HG03159 (cell line): ENCODE measurements around the gene KNCN.

Source experiments
- ATAC-seq: cut with Tn5 transposase; IDR thresholded peaks from one replicate; pipeline ENCODE4 v1.9.1; 2021; ENCODE audit warnings: mild to moderate bottlenecking, moderate library complexity; ENCODE audit not compliant: unreplicated experiment

Gene KNCN

DNA sequence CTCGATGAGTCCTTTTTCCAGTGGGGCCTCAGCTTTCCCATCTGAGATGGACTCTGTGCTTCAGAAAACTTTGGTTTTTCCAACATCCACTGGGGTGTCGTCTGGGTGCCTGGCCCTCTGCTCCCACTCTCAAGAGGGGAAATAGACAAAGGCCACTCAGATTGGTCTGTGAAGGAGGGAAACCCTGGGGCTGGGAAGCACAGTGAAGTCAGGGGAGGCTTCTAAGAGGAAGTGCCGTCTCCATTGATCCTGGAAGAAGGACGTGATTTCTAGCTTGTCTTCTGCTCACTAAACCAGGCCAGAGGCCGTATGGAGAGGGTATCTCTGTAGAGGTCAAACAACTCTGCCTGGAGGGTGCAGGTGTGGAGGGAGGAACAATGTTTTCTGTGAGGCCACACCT lies 5.2 kb downstream of the KNCN start:
- ATAC-seq = no peak

DNA sequence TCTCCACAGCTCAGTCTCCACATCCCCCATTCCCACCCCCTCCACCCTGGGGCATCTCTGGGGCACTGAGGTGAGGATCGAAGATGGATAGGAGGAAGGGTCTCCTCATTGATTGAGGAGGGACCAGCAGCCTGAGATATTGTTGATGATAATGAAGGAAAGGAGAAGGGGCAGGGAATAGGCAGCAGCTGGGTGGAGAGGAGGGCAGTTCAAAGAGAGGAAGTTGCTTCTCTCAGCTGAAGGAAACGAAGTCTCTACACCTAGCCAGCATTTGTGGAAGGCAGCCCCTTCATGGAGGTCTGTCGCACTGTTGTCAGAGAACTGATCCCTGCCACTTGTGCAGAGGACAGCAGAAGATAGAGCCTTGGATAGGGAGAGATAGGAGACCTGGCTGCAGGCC lies 5.7 kb downstream of the KNCN start:
- no peak for ATAC-seq

- no peak for ATAC-seq
These were observed 6.7 kb downstream of the KNCN start for GRCh38 chr1:46544561-46545240.

GRCh38 chr1:46543761-46544560 lies 7.5 kb downstream of the KNCN start:
- ATAC-seq = no peak

GRCh38 chr1:46543382-46543760 lies 8.1 kb downstream of the KNCN start:
- no peak for ATAC-seq

- ATAC-seq = no peak
These were observed 11.5 kb downstream of the KNCN start for GRCh38 chr1:46539972-46540371.

DNA sequence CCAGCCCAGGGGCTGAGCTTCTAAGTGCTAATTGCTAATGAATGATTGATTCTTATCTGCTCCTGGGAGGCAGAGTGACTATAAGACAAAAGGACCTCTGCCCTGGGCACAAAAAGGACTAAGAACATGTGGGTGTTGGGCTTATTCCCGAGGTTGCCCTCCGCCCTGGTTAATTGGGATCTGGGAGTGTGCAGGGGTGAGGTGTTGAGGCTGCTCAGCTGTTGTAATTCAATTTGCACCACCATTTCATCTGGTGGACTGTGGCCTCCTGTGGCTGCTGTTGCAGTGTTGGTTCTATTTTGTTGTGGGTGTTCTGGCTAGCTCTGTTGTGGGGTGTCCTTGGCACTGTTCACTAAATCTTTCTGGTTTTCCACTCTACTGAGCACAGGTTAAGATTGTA lies 13.3 kb downstream of the KNCN start:
- no peak for ATAC-seq

- no peak for ATAC-seq
These were observed 13.8 kb downstream of the KNCN start for GRCh38 chr1:46537651-46538050.

DNA sequence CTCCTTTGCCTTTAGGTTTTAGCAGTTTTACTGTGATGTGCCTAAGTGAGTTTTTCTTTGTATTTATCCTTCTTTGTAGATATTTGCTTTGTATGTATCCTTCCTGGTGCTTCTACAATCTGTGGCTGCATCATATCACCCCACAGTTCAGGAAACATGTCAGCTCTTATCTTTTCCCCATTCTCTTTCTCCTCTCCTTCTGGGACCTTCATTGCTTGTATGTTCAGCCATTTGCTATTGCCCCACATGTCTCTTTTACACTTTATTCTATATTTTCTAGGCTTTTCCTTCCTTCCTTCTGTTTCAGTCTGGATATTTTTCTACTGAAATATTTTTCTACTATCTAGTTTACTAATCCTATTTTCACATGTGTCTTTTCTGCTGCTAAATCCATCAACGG lies 14.9 kb downstream of the KNCN start:
- no peak for ATAC-seq

DNA sequence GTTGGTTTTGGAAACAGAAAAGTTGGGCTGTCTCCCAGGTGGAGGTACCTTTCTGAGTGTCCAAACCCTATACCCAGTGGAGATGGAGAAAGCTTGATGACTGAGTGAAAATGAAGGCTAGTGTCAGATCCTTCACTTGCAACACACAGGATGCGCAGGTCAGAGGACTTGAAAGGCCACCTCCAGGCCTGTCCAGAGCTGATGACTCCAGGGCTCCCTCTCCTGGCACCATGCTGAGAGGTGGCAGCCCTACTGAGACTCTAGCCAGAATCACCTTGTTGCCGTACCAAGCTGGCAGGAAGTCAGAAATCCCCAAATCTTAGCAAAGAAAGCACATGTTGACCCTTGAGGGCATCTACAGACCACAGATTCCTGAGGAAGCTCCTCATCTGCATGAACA lies 16.4 kb downstream of the KNCN start:
- ATAC-seq = no peak

DNA sequence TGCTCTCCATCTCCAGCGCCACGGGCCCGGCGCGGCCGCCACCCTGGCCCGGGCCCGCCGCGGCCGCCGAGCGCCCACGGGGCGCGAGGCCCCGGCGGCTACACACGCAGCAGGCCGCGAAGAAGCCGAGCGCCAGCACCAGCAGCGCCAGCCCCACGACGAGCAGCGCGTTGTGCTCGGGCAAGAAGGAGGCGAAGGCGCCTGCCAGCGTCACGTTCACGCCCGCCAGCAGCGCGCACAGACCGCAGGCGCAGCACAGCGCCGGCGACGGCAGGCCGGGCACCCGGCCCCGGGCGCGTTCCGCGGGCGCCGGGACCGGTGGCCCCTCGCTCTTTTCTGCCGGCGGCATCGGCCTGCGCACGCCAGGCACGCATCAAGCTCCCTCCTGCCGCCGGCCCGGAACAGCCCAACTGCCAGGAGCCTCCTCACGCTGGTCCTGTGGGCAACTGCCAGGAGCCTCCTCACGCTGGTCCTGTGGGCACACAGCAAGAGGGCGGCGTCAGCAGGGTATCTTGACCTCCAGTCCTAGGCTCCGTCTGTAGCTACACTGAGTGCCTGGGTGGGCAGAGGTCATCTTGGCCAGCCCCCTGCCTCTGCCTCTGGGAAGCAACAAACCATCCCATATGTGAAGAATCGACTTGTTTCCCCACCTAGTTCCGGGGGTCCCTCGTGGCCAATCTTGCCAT lies 18.1 kb downstream of the KNCN start:
- no peak for ATAC-seq

- no peak for ATAC-seq
These were observed 18.8 kb downstream of the KNCN start for GRCh38 chr1:46532498-46533178.

GRCh38 chr1:46532095-46532494 lies 19.4 kb downstream of the KNCN start:
- no peak for ATAC-seq

- ATAC-seq = no peak
These were observed 20.5 kb downstream of the KNCN start for GRCh38 chr1:46530791-46531409.

DNA sequence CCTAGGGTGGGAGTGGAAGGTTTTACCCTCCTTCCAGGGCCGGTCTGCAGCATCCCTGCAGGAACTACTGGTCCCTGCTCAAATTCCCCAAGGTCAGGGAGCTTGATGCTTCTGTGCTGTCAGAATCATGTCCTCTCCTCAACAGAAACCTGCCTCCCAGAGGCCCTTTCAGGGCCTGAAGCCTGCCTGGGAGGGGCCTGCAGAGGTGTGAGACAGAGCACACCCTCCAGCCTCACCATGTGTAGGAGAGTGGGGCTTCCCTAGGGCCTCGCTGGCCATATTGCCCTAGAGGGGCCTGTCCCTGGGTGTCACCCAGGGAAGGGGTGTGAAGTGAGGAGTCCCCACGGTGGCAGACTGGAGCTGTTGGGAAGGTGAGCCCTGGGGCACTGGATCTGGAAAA lies 21.1 kb downstream of the KNCN start:
- no peak for ATAC-seq

GRCh38 chr1:46529031-46529630 lies 22.3 kb downstream of the KNCN start:
- no peak for ATAC-seq

DNA sequence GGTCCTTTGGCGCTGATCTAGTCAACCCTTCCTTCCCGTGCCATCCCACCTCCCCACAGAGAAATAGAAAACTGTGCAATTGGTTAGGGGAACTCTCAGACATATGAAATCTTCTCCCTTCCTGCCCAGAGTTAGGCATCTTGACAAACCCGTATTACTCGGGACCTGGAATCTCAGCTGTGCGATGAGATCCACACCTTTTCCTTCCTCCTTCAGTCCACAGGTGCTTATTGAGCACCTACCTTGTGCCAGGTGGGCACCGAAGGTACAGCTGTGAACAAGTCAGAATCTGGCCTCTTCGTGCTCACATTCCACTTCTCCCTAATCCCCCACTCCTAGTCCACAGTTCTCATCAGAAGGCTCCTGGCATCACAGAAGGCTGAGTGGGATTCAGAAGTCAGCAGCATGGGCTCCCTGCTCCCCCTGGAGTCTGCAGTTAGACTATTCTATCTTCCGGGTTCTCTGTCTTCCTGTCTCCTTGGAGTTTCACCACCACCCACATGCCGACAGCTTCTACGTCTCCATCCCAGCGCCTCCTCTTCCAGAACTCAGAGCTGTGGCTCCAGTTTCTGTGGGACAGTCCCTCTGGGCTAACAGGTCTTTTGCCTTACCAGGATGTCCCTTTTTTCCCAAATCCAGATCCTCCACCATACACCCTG lies 23.0 kb downstream of the KNCN start:
- no peak for ATAC-seq

DNA sequence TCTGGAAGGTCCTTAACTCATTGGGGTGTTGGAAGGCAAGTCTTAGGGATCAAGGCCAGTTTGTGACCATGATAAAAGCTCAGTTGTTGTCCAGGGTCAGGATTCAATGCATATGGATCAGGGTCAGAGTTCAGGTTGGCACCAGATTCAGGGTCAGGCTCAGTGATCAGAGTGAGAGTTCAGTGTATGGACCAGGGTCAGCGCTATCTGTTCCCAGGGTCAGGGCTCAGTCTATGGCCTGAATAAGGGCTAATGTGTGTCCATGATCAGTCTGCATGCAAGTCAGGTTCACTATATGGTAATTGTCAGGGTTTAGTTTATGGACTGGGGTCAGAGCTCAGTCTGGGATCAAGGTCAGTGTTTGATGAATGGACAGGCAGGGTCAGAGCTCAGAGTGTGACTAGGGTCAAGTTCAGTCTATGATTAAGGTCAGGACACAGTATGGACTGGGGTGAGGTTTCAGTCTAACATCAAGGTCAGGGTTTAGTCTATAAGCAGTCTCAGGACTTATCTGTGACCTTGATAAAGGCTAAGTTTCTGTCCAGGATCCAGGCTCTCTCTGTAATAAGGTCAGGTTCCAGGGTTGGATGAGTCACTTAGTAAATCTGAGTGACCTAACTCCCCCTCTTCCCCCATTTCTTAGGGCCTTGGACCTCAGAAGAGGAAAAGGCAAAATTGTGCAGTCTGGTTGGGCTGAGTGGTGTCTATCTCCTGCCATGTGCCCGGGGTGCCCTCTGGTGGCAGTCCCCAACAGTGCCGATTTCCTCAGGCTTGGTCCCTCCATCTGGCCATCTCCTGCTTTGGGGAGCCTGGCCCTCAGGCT lies 23.8 kb downstream of the KNCN start:
- ATAC-seq = no peak

DNA sequence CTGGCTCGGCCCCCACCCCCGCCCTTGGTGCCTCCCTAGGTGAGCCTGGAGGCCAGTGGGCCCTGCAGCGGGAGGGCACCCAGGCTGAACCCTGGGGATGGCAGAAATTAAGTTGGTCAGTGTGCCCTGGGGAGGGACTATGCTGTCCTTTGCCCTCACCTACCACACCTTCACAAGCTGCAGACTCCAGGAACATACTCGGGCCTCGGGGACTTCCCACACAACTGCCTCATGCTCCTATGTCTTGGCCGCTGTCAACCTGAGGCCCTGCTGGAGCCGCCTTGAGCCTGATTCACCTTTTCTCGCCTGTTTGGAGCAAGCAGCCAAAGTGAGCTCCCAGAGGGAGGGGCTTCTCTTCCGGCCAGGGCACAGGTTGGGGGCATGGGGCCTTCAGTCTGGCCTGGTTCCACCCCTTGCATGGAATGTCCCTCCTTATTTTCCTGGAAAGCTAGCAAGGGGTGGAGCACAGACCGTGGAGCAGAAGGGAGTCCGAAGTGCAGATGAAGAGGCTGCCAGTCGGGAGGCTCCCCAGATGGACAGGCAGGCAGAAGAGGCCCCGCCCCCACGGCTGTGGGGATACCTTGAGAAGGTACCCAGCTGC lies 24.7 kb downstream of the KNCN start:
- no peak for ATAC-seq
